H1 (cell line): ENCODE results near the gene ZDHHC9. TPM values are rescaled to one million over a fixed set of nuclear protein-coding genes. Genes with fewer than 3 reads are reported as not detected.
A peak's percentile ranks its signal among the peaks of the same experiment; 100 is the strongest.

ENCODE experiments used
- CTCF ChIA-PET: fragments of 300-600 bp; sonication (Branson Sonifier 250); formaldehyde crosslinking; loops from one replicate; lab custom pipeline; 2021; ENCODE audit not compliant: partially characterized antibody; lab: Charles Lee
- POLR2A ChIA-PET: fragments of 300-600 bp; sonication (Branson Sonifier 250); formaldehyde crosslinking; loops from one replicate; lab custom pipeline; 2021; ENCODE audit warnings: inconsistent platforms; ENCODE audit not compliant: partially characterized antibody; lab: Charles Lee
- DNase-seq, 2 experiments: peaks; one replicate each; pipeline versions ENCODE4 v3.0.0 to v3.0.0-alpha.2; 2010 to 2022; ENCODE audit warnings: low spot score in 2 of 2, low read depth in 1 of 2, mixed read lengths in 1 of 2
- FAIRE-seq: peaks from 2 replicates; lab custom pipeline; 2011; peaks lifted over from hg19 to GRCh38; lab: Jason Lieb, UNC
- H2AFZ ChIP-seq: 2 replicates; pipeline ENCODE4 v1.8.1; 2012; ENCODE audit warnings: low read length, inconsistent platforms
- H2AK5ac ChIP-seq: 2 replicates; pipeline ENCODE4 v1.6.1; 2013; ENCODE audit warnings: low read depth, low read length
- H2BK120ac ChIP-seq: replicated peaks from 2 replicates; pipeline ENCODE3; 2013; ENCODE audit warnings: low read depth, low read length, inconsistent platforms
- H2BK12ac ChIP-seq: 2 replicates; pipeline ENCODE4 v1.6.1; 2013; ENCODE audit warnings: low read depth, low read length
- H2BK15ac ChIP-seq: 2 replicates; pipeline ENCODE4 v1.6.1; 2013; ENCODE audit warnings: low read length
- H2BK20ac ChIP-seq: 2 replicates; pipeline ENCODE4 v1.6.1; 2013; ENCODE audit warnings: low read length
- H2BK5ac ChIP-seq: 2 replicates; pipeline ENCODE4 v1.6.1; 2013; ENCODE audit warnings: low read depth, low read length
- H3K14ac ChIP-seq: 2 replicates; pipeline ENCODE4 v1.6.1; 2013; ENCODE audit warnings: inconsistent platforms; ENCODE audit not compliant: insufficient read length
- H3K18ac ChIP-seq: 2 replicates; pipeline ENCODE4 v1.6.1; 2013; ENCODE audit warnings: low read length; ENCODE audit errors: extremely low read depth
- H3K23ac ChIP-seq: 2 replicates; pipeline ENCODE4 v1.6.1; 2013; ENCODE audit warnings: inconsistent platforms; ENCODE audit not compliant: insufficient read length
- H3K23me2 ChIP-seq: 2 replicates; pipeline ENCODE4 v1.6.1; 2013; ENCODE audit warnings: low read depth, low read length
- H3K27ac ChIP-seq: 2 replicates; pipeline ENCODE4 v1.6.1; 2011; ENCODE audit warnings: low read depth, low read length, inconsistent platforms
- H3K27me3 ChIP-seq, 4 experiments: replicated peaks in 1 of 4; 1 replicate in 1 of 4; 2 replicates in 3 of 4; pipeline versions ENCODE4 v1.6.1 to v1.8.1; 2011 to 2013; ENCODE audit warnings: low read length in 3 of 4, mild to moderate bottlenecking in 3 of 4, inconsistent platforms in 2 of 4, mixed read lengths in 2 of 4, moderate library complexity in 1 of 4; ENCODE audit not compliant: control insufficient read depth in 3 of 4, insufficient read depth in 3 of 4; ENCODE audit errors: extremely low read depth in 1 of 4
- H3K36me3 ChIP-seq, 4 experiments: 2 replicates each; pipeline versions ENCODE4 v1.6.1 to v1.8.1; 2011 to 2013; ENCODE audit warnings: mild to moderate bottlenecking in 4 of 4, low read length in 3 of 4, moderate library complexity in 2 of 4, control low read depth in 1 of 4, inconsistent platforms in 1 of 4; ENCODE audit not compliant: insufficient read depth in 4 of 4, control insufficient read depth in 2 of 4
- H3K4ac ChIP-seq: replicated peaks from 2 replicates; pipeline ENCODE3; 2013; ENCODE audit warnings: low read length, low read depth, mixed read lengths, inconsistent platforms; ENCODE audit not compliant: insufficient read length
- H3K4me1 ChIP-seq, 4 experiments: replicated peaks in 1 of 4; 1 replicate in 1 of 4; 2 replicates in 3 of 4; pipeline versions ENCODE4 v1.6.1 to v1.8.1; 2011 to 2013; ENCODE audit warnings: low read length in 3 of 4, inconsistent platforms in 2 of 4, mixed read lengths in 1 of 4; ENCODE audit not compliant: insufficient read depth in 4 of 4, control insufficient read depth in 3 of 4
- H3K4me2 ChIP-seq, 2 experiments: 2 replicates each; pipeline versions ENCODE4 v1.6.1 to v1.8.1; 2011 to 2013; ENCODE audit warnings: low read depth in 2 of 2, low read length in 2 of 2, control low read depth in 1 of 2, inconsistent platforms in 1 of 2, mild to moderate bottlenecking in 1 of 2; ENCODE audit not compliant: insufficient read depth in 1 of 2
- H3K4me3 ChIP-seq, 4 experiments: fragments of 200-600, 300-600 bp in 1 of 4; sonication (generic), shearing (Covaris generic), sonication (Bioruptor Twin) in 1 of 4; 2 replicates each; pipeline versions ENCODE4 v1.5.1 to v1.8.1; 2011 to 2016; ENCODE audit warnings: low read length in 4 of 4, low read depth in 3 of 4, control low read depth in 2 of 4, inconsistent platforms in 2 of 4, mild to moderate bottlenecking in 2 of 4, mixed read lengths in 1 of 4, moderate library complexity in 1 of 4; ENCODE audit not compliant: insufficient read depth in 2 of 4; ENCODE audit errors: extremely low read depth in 1 of 4
- H3K56ac ChIP-seq: replicated peaks from 2 replicates; pipeline ENCODE3; 2013; ENCODE audit warnings: low read depth, mild to moderate bottlenecking, mixed read lengths, low read length, inconsistent platforms; ENCODE audit not compliant: insufficient read length
- H3K79me1 ChIP-seq: 2 replicates; pipeline ENCODE4 v1.6.1; 2013; ENCODE audit warnings: low read depth, low read length, control low read depth
- H3K79me2 ChIP-seq, 2 experiments: 2 replicates each; pipeline versions ENCODE4 v1.6.1 to v1.8.1; 2012 to 2013; ENCODE audit warnings: low read length in 2 of 2, mild to moderate bottlenecking in 2 of 2, inconsistent platforms in 1 of 2; ENCODE audit not compliant: insufficient read depth in 2 of 2, control insufficient read depth in 1 of 2
- H3K9ac ChIP-seq, 4 experiments: replicated peaks in 1 of 4; 1 replicate in 1 of 4; 2 replicates in 3 of 4; pipeline versions ENCODE4 v1.6.1 to v1.8.1; 2011 to 2013; ENCODE audit warnings: low read depth in 3 of 4, low read length in 3 of 4, control low read depth in 2 of 4, mild to moderate bottlenecking in 2 of 4, moderate library complexity in 2 of 4, inconsistent platforms in 1 of 4; ENCODE audit errors: extremely low read depth in 1 of 4
- H3K9me3 ChIP-seq, 2 experiments: 2 replicates each; pipeline versions ENCODE4 v1.6.1 to v1.8.1; 2012 to 2013; ENCODE audit warnings: mild to moderate bottlenecking in 2 of 2, moderate library complexity in 2 of 2, control low read depth in 1 of 2, inconsistent platforms in 1 of 2, low read depth in 1 of 2, low read length in 1 of 2, mixed read lengths in 1 of 2; ENCODE audit not compliant: insufficient read depth in 2 of 2
- H4K20me1 ChIP-seq, 2 experiments: replicated peaks in 1 of 2; 2 replicates each; pipeline versions ENCODE3 to v1.8.1; 2011 to 2013; ENCODE audit warnings: inconsistent platforms in 2 of 2, low read length in 2 of 2, mild to moderate bottlenecking in 1 of 2; ENCODE audit not compliant: insufficient read depth in 2 of 2, control insufficient read depth in 1 of 2
- H4K5ac ChIP-seq: 2 replicates; pipeline ENCODE4 v1.6.1; 2013; ENCODE audit warnings: low read length, low read depth, mixed read lengths, inconsistent platforms; ENCODE audit not compliant: insufficient read length
- H4K8ac ChIP-seq: 2 replicates; pipeline ENCODE4 v1.8.0; 2013; ENCODE audit warnings: mild to moderate bottlenecking, moderate library complexity, low read length, inconsistent platforms; ENCODE audit not compliant: insufficient read depth; ENCODE audit errors: extremely low read depth
- H4K91ac ChIP-seq: replicated peaks from 2 replicates; pipeline ENCODE3; 2013; ENCODE audit warnings: low read length, mixed read lengths, inconsistent platforms; ENCODE audit not compliant: insufficient read length
- CBX8 ChIP-seq: fragments of 300-800, 300-1000 bp; sonication (generic); IDR thresholded peaks from 2 replicates; pipeline ENCODE4 v1.7.1; 2016; ENCODE audit warnings: low read depth, low read length, borderline replicate concordance
- EZH2 ChIP-seq: fragments of 200-600 bp; sonication (generic); IDR thresholded peaks from 2 replicates; pipeline ENCODE4 v1.7.1; 2012; ENCODE audit warnings: low read depth, mild to moderate bottlenecking, moderate library complexity, low read length, inconsistent platforms; ENCODE audit not compliant: severe bottlenecking
- JUN ChIP-seq: IDR thresholded peaks from 2 replicates; pipeline ENCODE4 v1.6.1; 2011; ENCODE audit warnings: low read depth, mild to moderate bottlenecking, improper control_type of control experiment, low read length
- SAP30 ChIP-seq: fragments of 300-600 bp; sonication (generic); IDR thresholded peaks from 2 replicates; pipeline ENCODE4 v1.7.1; 2012; ENCODE audit warnings: low read length, moderate library complexity, mild to moderate bottlenecking, inconsistent platforms; ENCODE audit not compliant: insufficient read depth, insufficient replicate concordance
- ZNF274 ChIP-seq: IDR thresholded peaks from 2 replicates; pipeline ENCODE4 v1.7.0; 2012; ENCODE audit warnings: low read length, borderline replicate concordance; ENCODE audit errors: extremely low read depth
- WGBS, 2 experiments: shearing (Covaris generic) in 1 of 2; methylation state at CpG; one replicate each; pipeline versions ENCODE4 v1.1.6 to v1.1.7; 2013 to 2015; ENCODE audit warnings: low lambda C conversion rate in 2 of 2, mixed read lengths in 2 of 2, inconsistent platforms in 1 of 2, low coverage in 1 of 2, missing lambda C conversion rate in 1 of 2; ENCODE audit not compliant: insufficient replicate concordance in 2 of 2, insufficient coverage in 1 of 2, insufficient read length in 1 of 2; ENCODE audit errors: extremely low coverage in 1 of 2, missing lambda C conversion rate in 1 of 2; 5-methylcytosine and 5-hydroxymethylcytosine counted together
- polyA plus RNA-seq, 7 experiments: library from polyadenylated mRNA; depleted of rRNA in 3 of 7; stranded (reverse) in 5 of 7; unstranded in 2 of 7; fragments of >200 nt in 5 of 7; fragments of 200-250 nt in 2 of 7; gene quantifications; 1 replicate in 5 of 7; 2 replicates in 1 of 7; 4 replicates in 1 of 7; pipeline versions ENCODE4 v1.2.1 to v1.2.3, GENCODE V29; 2011 to 2013; ENCODE audit warnings: missing spikeins in 2 of 7, mixed read lengths in 2 of 7
- total RNA-seq: library from RNA; stranded (reverse); fragmentation: NEBNext Ultra II Directional; extraction: Animal tissue kit (Norgen Biotek cat#: 25700); gene quantifications from 2 replicates; pipeline ENCODE4 v1.2.1, GENCODE V29; 2021

Gene ZDHHC9
- total and polyA plus RNA-seq, 2 of the 8 experiments (the other 6 are each of a cell fraction or from before 2014, with no cell fraction given) = 18.1 to 28.3 TPM

DNA sequence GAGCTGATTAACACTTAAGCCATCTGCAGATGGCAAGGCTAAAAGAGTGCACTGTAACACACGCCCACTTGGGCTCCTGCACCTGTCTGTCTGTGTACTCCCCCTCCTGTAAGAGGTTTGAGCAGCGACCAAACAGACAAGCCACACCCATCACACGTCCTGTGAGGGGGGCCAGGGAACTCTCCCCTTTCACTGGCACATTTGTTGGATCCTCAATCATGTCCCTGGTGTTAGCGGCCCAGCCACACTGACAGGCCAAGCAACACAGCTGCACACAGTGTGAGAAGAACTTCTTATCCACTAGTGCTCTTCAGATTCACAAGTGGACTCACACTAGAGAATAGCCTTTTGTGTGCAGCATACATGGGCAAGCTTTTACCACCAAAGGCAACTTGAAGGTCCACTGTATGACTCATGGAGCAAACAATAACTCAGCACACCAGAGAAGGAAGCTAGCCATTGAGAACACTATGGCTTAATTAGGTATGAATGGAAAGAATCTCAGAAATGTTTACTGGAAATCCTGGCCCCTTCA is 33.2 kb upstream of the ZDHHC9 start:
- H3K4ac ChIP-seq = no peak overlapping the region
- 60% methylated on average over 3 of the region's 4 CpGs; no CpG with 5 or more reads in 1 of the 2 experiments for WGBS, 2 experiments
- H3K18ac ChIP-seq = no peak overlapping the region
- FAIRE-seq (no peak), DNase-seq (peak in 1 of 2 experiments; percentile 1)
- H3K27ac ChIP-seq = no peak overlapping the region
- H3K9ac ChIP-seq = no peak overlapping the region
- H3K36me3 ChIP-seq = no peaks in the 10 kb centered on the region
- no peak overlapping the region for H3K23ac ChIP-seq
- no peak overlapping the region for H2BK120ac ChIP-seq
- H3K23me2 ChIP-seq = no peaks in the 10 kb centered on the region
- no peak overlapping the region for H2BK20ac ChIP-seq
- no peaks in the 10 kb centered on the region for H4K20me1 ChIP-seq
- POLR2A ChIA-PET = interaction anchor here (1.3 kb wide), 1 partner anchor 29 kb away, joined by 4 read pairs; the partner anchor contains the start of gene UTP14A
- H2BK5ac ChIP-seq = peak overlapping the region; percentile 93; the same call in 1 of the 2 replicates
- no peak overlapping the region for H3K14ac ChIP-seq
- no peak overlapping the region; the same call in 1 of the 2 replicates for H2AFZ ChIP-seq
- peak overlapping the region; percentile 71 for H2BK12ac ChIP-seq
- no peak overlapping the region for H4K91ac ChIP-seq
- H3K79me2 ChIP-seq = no peaks in the 10 kb centered on the region
- H4K5ac ChIP-seq = no peak overlapping the region
- no peak overlapping the region for H3K4me3 ChIP-seq
- H2AK5ac ChIP-seq = no peak overlapping the region
- H3K9me3 ChIP-seq = no peaks in the 10 kb centered on the region
- H3K56ac ChIP-seq = no peak overlapping the region
- no peak overlapping the region for H2BK15ac ChIP-seq
- H3K4me2 ChIP-seq = no peak overlapping the region
- no peak for TF ChIP-seq CBX8
- TF ChIP-seq SAP30 = no peak
- no peak for TF ChIP-seq EZH2
- TF ChIP-seq ZNF274 = no peak
- no peak for TF ChIP-seq JUN
- H3K4me1 ChIP-seq = peaks cover 0 to 2% (median 0%) of the 10 kb centered on the region in 4 experiments; a peak in 1 of 7 replicates
- CTCF ChIA-PET = no interaction called here
- H4K8ac ChIP-seq = no peak overlapping the region
- H3K79me1 ChIP-seq = no peaks in the 10 kb centered on the region
- H3K27me3 ChIP-seq = no peaks in the 10 kb centered on the region
